ENCODE data around the gene MUC5B. TPM values are rescaled to one million over a fixed set of nuclear protein-coding genes. Genes with fewer than 3 reads are reported as not detected.
A peak's percentile ranks its signal among the peaks of the same experiment; 100 is the strongest.

MUC5B gene
- total and polyA plus RNA-seq, 2 of the 13 experiments (the other 11 are each of a cell fraction or from before 2014, with no cell fraction given): 0.01 TPM; not detected in 1

- TF ChIP-seq CSRNP2 (CRISPR knock-in tag; conservative IDR thresholded peaks at IDR 0.05; ENCODE audit: low read depth) (no peak), NAIF1 (CRISPR knock-in tag; IDR thresholded peaks at IDR 0.05; ENCODE audit: borderline replicate concordance) (no peak), NFAT5 (CRISPR knock-in tag; IDR thresholded peaks at IDR 0.05) (peak; percentile 12), AHR (CRISPR knock-in tag; IDR thresholded peaks at IDR 0.05) (peak; percentile 80; the same call in 1 of the 2 replicates), ZNF10 (CRISPR knock-in tag; IDR thresholded peaks at IDR 0.05; ENCODE audit: borderline replicate concordance, low read depth) (no peak), ZNF704 (CRISPR knock-in tag; IDR thresholded peaks at IDR 0.05; ENCODE audit: borderline replicate concordance) (peak; percentile 92; the same call in 1 of the 2 replicates), TOPORS (CRISPR knock-in tag; IDR thresholded peaks at IDR 0.05) (0 out of 2 replicates have a peak, but pooled peaks have one; percentile 52), ZNF333 (CRISPR knock-in tag; IDR thresholded peaks at IDR 0.05; ENCODE audit: borderline replicate concordance) (peak; percentile 89; the same call in 1 of the 2 replicates), ZNF724P (CRISPR knock-in tag; IDR thresholded peaks at IDR 0.05; ENCODE audit: borderline replicate concordance) (peak; percentile 54), ZNF691 (CRISPR knock-in tag; IDR thresholded peaks at IDR 0.05; ENCODE audit: borderline replicate concordance, low read depth) (0 out of 2 replicates have a peak, but pooled peaks have one; percentile 28), SP140L (CRISPR knock-in tag; IDR thresholded peaks at IDR 0.05; ENCODE audit: borderline replicate concordance) (no peak), ZNF749 (CRISPR knock-in tag; IDR thresholded peaks at IDR 0.05; ENCODE audit: borderline replicate concordance) (peak; percentile 92), ZNF777 (CRISPR knock-in tag; IDR thresholded peaks at IDR 0.05) (peak; percentile 68), ZBTB1 (CRISPR knock-in tag; IDR thresholded peaks at IDR 0.05; ENCODE audit: borderline replicate concordance) (no peak), ZMYM4 (CRISPR knock-in tag; IDR thresholded peaks at IDR 0.05) (peak; percentile 76), ZNF615 (CRISPR knock-in tag; IDR thresholded peaks at IDR 0.05; ENCODE audit: borderline replicate concordance) (no peak)
- TF ChIP-seq, protein P1, sequence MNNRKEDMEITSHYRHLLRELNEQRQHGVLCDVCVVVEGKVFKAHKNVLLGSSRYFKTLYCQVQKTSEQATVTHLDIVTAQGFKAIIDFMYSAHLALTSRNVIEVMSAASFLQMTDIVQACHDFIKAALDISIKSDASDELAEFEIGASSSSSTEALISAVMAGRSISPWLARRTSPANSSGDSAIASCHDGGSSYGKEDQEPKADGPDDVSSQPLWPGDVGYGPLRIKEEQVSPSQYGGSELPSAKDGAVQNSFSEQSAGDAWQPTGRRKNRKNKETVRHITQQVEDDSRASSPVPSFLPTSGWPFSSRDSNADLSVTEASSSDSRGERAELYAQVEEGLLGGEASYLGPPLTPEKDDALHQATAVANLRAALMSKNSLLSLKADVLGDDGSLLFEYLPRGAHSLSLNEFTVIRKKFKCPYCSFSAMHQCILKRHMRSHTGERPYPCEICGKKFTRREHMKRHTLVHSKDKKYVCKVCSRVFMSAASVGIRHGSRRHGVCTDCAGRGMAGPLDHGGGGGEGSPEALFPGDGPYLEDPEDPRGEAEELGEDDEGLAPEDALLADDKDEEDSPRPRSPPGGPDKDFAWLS (CRISPR knock-in tag; IDR thresholded peaks at IDR 0.05; ENCODE audit: borderline replicate concordance): 0 out of 2 replicates have a peak, but pooled peaks have one; percentile 53
These were observed 86.8 kb downstream of the MUC5B start, which contains the start of gene TOLLIP (continued) for GRCh38 chr11:1309498-1310317.

Data from HepG2 (cell line).